HG02759 (cell line): ENCODE results near the gene SEMA4B.

Source experiments
- ATAC-seq: cut with Tn5 transposase; IDR thresholded peaks from one replicate; pipeline ENCODE4 v1.9.1; 2021; ENCODE audit warnings: mild to moderate bottlenecking, moderate library complexity; ENCODE audit not compliant: unreplicated experiment

The SEMA4B gene

GRCh38 chr15:90225047-90225446 lies 23.9 kb downstream of the SEMA4B start:
- no peak for ATAC-seq

DNA sequence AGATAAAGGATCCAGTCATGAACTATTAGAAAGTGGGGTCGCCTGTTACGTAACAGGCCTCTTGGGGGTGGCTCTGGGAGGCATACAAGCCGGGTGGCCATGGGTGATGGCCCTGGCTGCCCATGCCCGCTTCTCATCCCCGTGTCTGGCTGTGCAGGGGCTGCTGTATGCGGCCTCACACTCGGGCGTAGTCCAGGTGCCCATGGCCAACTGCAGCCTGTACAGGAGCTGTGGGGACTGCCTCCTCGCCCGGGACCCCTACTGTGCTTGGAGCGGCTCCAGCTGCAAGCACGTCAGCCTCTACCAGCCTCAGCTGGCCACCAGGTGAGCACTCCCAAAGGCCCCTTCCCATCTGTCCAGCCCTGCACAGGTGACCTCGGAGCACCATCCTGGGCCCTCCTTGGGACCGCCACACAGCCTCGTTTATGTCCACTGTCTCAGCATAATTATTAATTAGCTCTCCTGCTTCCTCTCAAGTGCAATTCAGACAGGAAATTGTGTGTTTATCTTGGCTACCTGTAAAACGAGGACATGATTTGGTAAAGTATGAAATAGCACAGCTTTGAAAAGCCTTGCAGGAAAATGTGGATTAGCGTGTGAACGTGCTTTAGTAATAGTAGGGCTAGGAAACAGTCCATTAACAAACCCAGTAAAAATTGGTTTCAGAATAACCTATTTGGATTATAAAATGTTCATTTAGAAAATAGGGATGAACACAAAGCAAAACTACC lies 24.5 kb downstream of the SEMA4B start:
- ATAC-seq: no peak

DNA sequence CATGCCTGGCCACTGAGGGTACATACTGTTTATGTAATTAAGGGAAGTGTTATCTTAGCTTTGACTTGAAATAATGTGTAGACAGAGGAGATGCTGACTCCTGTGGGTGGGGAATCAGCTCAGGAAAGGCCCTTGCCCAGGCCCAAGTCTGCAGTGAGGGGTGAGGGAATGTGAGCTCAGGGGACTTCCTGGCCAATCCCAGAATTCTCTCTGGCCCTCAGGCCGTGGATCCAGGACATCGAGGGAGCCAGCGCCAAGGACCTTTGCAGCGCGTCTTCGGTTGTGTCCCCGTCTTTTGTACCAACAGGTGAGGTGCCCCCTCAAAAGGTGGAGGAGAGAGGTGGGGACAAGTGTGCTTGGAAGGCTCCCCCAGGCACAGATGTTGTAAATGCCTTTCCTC lies 26.2 kb downstream of the SEMA4B start:
- no peak for ATAC-seq

DNA sequence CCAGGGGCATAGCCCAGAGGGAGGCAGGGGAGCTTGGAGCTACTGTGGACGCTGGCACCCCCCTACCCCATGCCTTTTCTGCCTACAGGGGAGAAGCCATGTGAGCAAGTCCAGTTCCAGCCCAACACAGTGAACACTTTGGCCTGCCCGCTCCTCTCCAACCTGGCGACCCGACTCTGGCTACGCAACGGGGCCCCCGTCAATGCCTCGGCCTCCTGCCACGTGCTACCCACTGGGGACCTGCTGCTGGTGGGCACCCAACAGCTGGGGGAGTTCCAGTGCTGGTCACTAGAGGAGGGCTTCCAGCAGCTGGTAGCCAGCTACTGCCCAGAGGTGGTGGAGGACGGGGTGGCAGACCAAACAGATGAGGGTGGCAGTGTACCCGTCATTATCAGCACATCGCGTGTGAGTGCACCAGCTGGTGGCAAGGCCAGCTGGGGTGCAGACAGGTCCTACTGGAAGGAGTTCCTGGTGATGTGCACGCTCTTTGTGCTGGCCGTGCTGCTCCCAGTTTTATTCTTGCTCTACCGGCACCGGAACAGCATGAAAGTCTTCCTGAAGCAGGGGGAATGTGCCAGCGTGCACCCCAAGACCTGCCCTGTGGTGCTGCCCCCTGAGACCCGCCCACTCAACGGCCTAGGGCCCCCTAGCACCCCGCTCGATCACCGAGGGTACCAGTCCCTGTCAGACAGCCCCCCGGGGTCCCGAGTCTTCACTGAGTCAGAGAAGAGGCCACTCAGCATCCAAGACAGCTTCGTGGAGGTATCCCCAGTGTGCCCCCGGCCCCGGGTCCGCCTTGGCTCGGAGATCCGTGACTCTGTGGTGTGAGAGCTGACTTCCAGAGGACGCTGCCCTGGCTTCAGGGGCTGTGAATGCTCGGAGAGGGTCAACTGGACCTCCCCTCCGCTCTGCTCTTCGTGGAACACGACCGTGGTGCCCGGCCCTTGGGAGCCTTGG lies 27.0 kb downstream of the SEMA4B start:
- ATAC-seq: no peak

GRCh38 chr15:90228960-90229359 lies 27.8 kb downstream of the SEMA4B start:
- no peak for ATAC-seq

GRCh38 chr15:90230071-90230494 lies 29.0 kb downstream of the SEMA4B start:
- no peak for ATAC-seq

DNA sequence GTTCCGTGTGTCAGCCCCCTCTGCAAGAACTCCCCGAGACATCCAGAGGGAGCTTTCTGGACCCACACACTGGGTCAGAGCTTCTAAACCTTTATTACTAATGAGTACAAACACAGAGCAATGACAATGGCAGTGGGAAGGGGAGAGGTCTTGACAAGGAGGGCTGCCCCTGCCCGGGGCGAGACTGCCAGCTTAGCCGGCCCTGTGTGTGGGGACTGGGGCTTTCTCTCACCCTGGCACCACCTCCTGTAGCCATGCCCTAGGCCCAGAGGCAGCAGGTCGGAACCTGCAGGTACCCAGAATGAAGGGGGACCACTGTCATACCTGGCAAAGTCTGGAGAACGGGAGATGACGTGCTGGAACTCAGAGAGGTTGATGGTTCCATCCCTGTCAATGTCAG lies 29.5 kb downstream of the SEMA4B start:
- ATAC-seq: no peak

GRCh38 chr15:90231028-90232017 lies 30.2 kb downstream of the SEMA4B start:
- no peak for ATAC-seq

- ATAC-seq: no peak
Measured at GRCh38 chr15:90232196-90232595, 31.1 kb downstream of the SEMA4B start.

DNA sequence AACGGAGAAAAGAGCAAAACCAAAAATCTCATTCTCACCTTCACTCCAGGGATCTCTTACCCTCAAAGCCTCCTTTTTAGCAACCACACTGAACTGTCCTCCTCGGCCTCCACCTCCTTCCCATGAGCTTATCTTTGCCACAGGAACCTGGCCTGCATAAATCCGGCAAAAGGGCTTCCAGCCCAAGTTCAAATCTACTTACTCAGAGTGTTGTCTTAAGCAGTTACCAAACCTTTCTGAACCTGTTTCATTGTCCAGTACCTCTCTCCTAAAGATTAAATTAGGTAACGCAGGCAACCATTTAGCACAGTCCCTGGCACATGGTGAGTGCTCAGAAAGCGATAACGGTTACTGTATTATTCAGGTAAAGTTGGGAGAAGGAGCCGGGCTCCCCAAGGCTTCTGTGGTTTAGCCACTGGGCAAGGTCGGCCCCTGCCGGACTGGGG lies 31.8 kb downstream of the SEMA4B start:
- no peak for ATAC-seq

DNA sequence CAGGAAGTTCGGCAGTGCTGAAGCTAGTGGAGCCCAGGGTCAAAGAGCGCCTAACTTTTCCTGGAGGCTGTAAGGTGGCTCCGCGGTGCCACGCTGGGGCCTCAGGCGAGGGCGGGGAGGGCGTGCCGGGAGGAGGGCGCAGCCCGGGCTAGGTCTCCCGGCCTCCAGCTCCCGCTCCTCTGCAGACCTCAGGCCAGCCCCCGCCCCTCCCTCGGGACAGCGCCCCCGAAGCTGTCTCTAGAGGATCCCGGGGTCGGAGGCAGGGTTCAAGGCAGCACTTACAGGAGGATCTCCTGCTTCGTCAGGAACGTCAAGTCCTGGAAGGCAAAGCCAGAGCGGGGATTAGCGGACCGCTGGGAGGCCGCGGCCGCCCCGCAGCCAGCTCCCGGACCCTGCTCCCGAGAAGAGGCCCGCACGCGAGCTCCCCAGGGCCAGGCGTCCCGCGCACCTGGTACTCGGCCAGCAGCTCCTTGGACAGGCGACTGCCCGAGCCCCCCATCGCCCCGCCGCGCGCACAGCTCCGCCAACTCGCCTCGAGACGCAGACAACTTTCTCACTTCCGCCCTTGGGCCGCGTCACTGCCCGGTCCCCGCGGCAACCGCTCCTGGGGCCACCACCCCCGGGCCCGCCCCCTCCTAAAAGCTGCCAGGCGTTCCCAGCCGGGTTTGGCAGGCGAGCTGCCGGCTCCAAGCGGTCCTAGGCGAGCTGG lies 32.4 kb downstream of the SEMA4B start, which contains the start of gene CIB1:
Gene CIB1 (minus strand): TSS at position 555 of the 709 bp plus-strand sequence. CDS start 56 bp downstream, at position 499.
- ATAC-seq: peak; percentile 93

GRCh38 chr15:90234096-90234988 lies 33.2 kb downstream of the SEMA4B start, which contains the start of gene GDPGP1:
Gene GDPGP1, plus strand, starts transcription at chr15:90234209. Its CDS starts 6,700 bp downstream, at chr15:90240909.
- peak; percentile 77 for ATAC-seq

DNA sequence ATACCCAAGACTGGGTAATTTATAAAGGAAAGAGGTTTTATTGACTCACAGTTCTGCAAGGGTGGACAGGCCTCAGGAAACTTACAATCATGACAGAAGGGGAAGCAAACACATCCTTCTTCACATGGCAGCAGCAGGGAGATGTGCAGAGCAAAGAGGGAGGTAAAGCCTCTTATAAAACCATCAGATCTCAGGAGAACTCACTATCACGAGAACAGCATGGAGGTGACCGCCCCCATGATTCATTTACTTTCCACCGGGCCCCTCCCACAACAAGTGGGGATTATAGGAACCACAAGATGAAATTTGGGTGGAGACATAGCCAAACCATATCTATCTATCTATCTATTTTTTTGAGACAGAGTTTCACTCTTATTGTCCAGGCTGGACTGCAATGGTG lies 38.2 kb downstream of the SEMA4B start:
- no peak for ATAC-seq

- ATAC-seq: no peak
Measured at GRCh38 chr15:90240856-90241255, 39.7 kb downstream of the SEMA4B start.

DNA sequence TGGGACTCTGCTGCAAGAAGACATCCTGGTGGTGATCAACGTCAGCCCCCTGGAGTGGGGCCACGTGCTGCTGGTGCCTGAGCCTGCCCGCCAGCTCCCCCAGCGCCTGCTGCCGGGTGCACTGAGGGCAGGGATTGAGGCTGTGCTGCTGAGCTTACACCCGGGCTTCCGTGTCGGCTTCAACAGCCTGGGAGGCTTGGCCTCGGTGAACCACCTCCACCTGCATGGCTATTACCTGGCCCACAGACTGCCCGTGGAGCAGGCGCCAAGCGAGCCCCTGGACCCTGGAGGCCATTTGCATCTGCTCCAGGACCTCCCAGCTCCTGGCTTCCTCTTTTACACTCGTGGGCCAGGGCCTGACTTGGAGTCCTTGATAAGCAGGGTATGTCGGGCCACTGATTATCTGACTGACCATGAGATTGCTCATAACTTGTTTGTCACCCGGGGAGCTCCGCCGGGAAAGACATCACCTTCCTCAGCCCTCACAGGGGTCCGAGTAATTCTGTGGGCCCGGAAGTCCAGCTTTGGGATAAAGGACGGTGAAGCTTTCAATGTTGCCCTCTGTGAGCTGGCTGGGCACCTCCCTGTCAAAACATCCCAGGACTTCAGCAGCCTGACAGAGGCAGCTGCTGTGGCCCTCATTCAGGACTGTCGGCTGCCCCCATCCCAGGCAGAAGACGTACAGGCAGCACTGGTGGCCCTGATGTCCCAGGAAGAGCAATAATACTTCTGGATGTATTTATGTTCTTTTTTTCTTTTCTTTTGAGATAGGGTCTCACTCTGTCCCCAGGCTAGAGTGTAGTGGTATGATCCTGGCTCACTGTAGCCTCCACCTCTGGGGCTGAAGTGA lies 40.4 kb downstream of the SEMA4B start:
- no peak for ATAC-seq

- no peak for ATAC-seq
Measured at GRCh38 chr15:90243943-90244639, 43.0 kb downstream of the SEMA4B start.

DNA sequence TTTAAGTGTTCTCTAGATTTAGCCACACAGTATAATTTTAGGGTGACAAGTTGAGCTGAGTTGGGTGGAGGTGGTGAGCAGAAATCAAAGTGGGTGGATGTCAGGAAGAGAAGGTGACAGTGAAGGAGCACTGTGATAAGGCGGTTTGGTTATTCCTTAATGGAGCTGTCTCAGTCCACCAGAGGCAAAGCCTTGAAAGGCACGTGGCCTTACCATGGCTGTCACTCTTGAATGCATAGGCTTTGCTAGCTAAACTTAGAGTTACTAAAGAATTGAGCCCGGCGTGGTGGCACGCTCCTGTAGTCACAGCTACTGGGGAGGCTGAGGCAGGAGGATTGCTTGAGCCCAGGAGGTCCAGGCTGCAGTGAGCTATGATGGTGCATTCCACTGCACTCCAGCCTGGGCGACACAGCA lies 47.7 kb downstream of the SEMA4B start:
- no peak for ATAC-seq
